ENCODE results near the gene GORASP1.

DNA sequence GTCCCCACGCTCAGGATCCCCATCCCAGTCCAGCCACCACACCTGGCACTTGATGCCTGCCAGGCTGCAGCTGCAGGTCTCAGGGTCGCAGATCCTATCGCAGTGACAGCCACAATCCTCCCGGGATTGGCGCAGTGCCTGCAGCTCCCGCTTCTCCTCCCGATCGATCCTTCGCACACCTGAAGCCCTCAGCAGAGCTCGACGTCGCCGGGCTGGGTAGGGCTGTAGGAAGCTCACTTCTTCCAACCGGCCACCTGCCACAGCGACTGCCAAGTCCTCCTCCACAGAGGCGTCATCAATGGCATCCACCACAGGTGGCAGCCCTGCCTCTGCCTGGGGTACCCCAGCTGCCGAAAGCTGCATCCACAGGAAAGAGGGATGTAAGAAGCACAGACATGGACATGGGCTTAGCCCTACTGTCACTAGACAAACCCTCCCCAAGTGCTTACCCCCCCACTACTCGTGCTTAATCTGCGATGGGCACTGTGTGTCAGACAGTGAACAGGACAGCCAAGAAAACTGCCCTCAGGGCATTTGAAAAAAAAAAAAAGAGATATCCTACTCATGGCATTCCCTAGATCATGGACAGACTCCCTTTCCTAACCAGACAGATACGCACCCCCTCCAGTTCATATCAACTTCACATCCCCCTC lies 36.8 kb upstream of the GORASP1 start:
- TF ChIP-seq CREB1 (IDR thresholded peaks at IDR 0.05) (no peak), FOSL1 (IDR thresholded peaks at IDR 0.05; ENCODE audit: insufficient read depth, low read depth, low read length) (no peak), EZH2 (IDR thresholded peaks at IDR 0.05; ENCODE audit: low read depth, low read length, severe bottlenecking) (no peak), POLR2AphosphoS5 (IDR thresholded peaks at IDR 0.05; ENCODE audit: low read depth, low read length) (no peak), RNF2 (IDR thresholded peaks at IDR 0.05; ENCODE audit: borderline replicate concordance, low read depth, low read length, missing control alignments, poor library complexity, severe bottlenecking) (no peak)
- TF ChIP-seq, protein P1, sequence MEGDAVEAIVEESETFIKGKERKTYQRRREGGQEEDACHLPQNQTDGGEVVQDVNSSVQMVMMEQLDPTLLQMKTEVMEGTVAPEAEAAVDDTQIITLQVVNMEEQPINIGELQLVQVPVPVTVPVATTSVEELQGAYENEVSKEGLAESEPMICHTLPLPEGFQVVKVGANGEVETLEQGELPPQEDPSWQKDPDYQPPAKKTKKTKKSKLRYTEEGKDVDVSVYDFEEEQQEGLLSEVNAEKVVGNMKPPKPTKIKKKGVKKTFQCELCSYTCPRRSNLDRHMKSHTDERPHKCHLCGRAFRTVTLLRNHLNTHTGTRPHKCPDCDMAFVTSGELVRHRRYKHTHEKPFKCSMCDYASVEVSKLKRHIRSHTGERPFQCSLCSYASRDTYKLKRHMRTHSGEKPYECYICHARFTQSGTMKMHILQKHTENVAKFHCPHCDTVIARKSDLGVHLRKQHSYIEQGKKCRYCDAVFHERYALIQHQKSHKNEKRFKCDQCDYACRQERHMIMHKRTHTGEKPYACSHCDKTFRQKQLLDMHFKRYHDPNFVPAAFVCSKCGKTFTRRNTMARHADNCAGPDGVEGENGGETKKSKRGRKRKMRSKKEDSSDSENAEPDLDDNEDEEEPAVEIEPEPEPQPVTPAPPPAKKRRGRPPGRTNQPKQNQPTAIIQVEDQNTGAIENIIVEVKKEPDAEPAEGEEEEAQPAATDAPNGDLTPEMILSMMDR (IDR thresholded peaks at IDR 0.05; ENCODE audit: control extremely low read depth in 1 of 3, insufficient read depth in 1 of 3, low read depth in 1 of 3, low read length in 3 of 3) = no peak

All from H1 (cell line).